Liver (tissue), 9 donors: ENCODE measurements around the gene SCGB3A1. TPM values are rescaled to one million over a fixed set of nuclear protein-coding genes. Genes with fewer than 3 reads are reported as not detected.
A peak's percentile ranks its signal among the peaks of the same experiment; 100 is the strongest.

Experiments
- DNase-seq: peaks from one replicate; pipeline ENCODE4 v3.0.0-alpha.2; 2017; ENCODE audit warnings: low spot score
- H3K27ac ChIP-seq, 2 donors: one replicate each; pipeline ENCODE4 v1.7.0; 2013; ENCODE audit warnings: inconsistent platforms in 2 of 2, low read length in 2 of 2, control low read depth in 1 of 2, low read depth in 1 of 2, mild to moderate bottlenecking in 1 of 2
- H3K27me3 ChIP-seq, 4 donors: one replicate each; pipeline versions ENCODE4 v1.6.1 to v1.7.0; 2013; ENCODE audit warnings: low read length in 3 of 4, inconsistent platforms in 1 of 4, mild to moderate bottlenecking in 1 of 4, moderate library complexity in 1 of 4; ENCODE audit not compliant: control insufficient read depth in 4 of 4, insufficient read depth in 4 of 4
- H3K36me3 ChIP-seq, 4 donors: one replicate each; pipeline versions ENCODE4 v1.6.1 to v1.7.0; 2013; ENCODE audit warnings: low read length in 3 of 4, mild to moderate bottlenecking in 3 of 4, low read depth in 1 of 4, moderate library complexity in 1 of 4; ENCODE audit not compliant: control insufficient read depth in 4 of 4, insufficient read depth in 3 of 4
- H3K4me1 ChIP-seq, 4 donors: one replicate each; pipeline versions ENCODE4 v1.6.1 to v1.7.0; 2013; ENCODE audit warnings: low read length in 3 of 4, mild to moderate bottlenecking in 3 of 4, moderate library complexity in 1 of 4; ENCODE audit not compliant: control insufficient read depth in 4 of 4, insufficient read depth in 4 of 4
- H3K4me3 ChIP-seq, 3 donors: one replicate each; pipeline versions ENCODE4 v1.6.1 to v1.7.0; 2013; ENCODE audit warnings: low read length in 3 of 3, control low read depth in 1 of 3, low read depth in 1 of 3, mild to moderate bottlenecking in 1 of 3
- H3K9ac ChIP-seq, 2 donors: one replicate each; pipeline ENCODE4 v1.7.0; 2013; ENCODE audit warnings: low read length in 2 of 2, mild to moderate bottlenecking in 2 of 2, moderate library complexity in 2 of 2, control low read depth in 1 of 2, low read depth in 1 of 2
- H3K9me3 ChIP-seq, 4 donors: one replicate each; pipeline versions ENCODE4 v1.6.1 to v1.7.0; 2013; ENCODE audit warnings: low read length in 3 of 4; ENCODE audit not compliant: control insufficient read depth in 4 of 4
- CTCF ChIP-seq: fragments of 150-350 bp; IDR thresholded peaks from 2 replicates; pipeline ENCODE4 v1.5.1; 2017; ENCODE audit warnings: improper control_type of control experiment, low read depth, low read length; ENCODE audit not compliant: missing input control
- EGR1 ChIP-seq, 2 donors: IDR thresholded peaks; 2 replicates each; pipeline ENCODE4 v1.6.1; 2016 to 2018; ENCODE audit warnings: antibody characterized with exemption in 2 of 2, low read depth in 2 of 2
- FOXA1 ChIP-seq: IDR thresholded peaks from 2 replicates; pipeline ENCODE4 v1.6.1; 2016; ENCODE audit warnings: antibody characterized with exemption
- FOXA2 ChIP-seq: IDR thresholded peaks from 2 replicates; pipeline ENCODE4 v1.6.1; 2016; ENCODE audit warnings: antibody characterized with exemption
- GABPA ChIP-seq, 2 donors: IDR thresholded peaks in 1 of 2; conservative IDR thresholded peaks in 1 of 2; 2 replicates each; pipeline ENCODE4 v1.6.1; 2016; ENCODE audit warnings: antibody characterized with exemption in 2 of 2, mild to moderate bottlenecking in 1 of 2, moderate library complexity in 1 of 2
- JUND ChIP-seq, 2 donors: IDR thresholded peaks; 2 replicates each; pipeline ENCODE4 v1.6.1; 2016; ENCODE audit warnings: antibody characterized with exemption in 2 of 2
- NR2F2 ChIP-seq: IDR thresholded peaks from 2 replicates; pipeline ENCODE4 v1.6.1; 2016; ENCODE audit warnings: antibody characterized with exemption
- REST ChIP-seq: IDR thresholded peaks from 2 replicates; pipeline ENCODE4 v1.6.1; 2016; ENCODE audit warnings: antibody characterized with exemption, mild to moderate bottlenecking
- RXRA ChIP-seq, 2 donors: IDR thresholded peaks; 2 replicates each; pipeline ENCODE4 v1.6.1; 2017 to 2018; ENCODE audit warnings: antibody characterized with exemption in 2 of 2, mild to moderate bottlenecking in 1 of 2
- YY1 ChIP-seq: IDR thresholded peaks from 2 replicates; pipeline ENCODE4 v1.6.1; 2016; ENCODE audit warnings: antibody characterized with exemption, mild to moderate bottlenecking
- WGBS: extraction: QIAGEN DNeasy Blood & Tissue Kit; methylation state at CpG from one replicate; pipeline ENCODE4 v1.1.7; 2013; 5-methylcytosine and 5-hydroxymethylcytosine counted together
- polyA plus RNA-seq, 2 donors: library from polyadenylated mRNA; stranded (reverse) in 1 of 2; unstranded in 1 of 2; fragments of 200-250 nt in 1 of 2; fragments of >200 nt in 1 of 2; fragmentation: Nextera tagmentation in 1 of 2; extraction: Ambion mirVana in 1 of 2; gene quantifications; one replicate each; pipeline versions ENCODE4 v1.2.1 to v1.2.3, GENCODE V29; 2013 to 2015
- total RNA-seq, 2 donors: library from RNA; depleted of rRNA; stranded (reverse); fragments of >200 nt; gene quantifications; one replicate each; pipeline ENCODE4 v1.2.3, GENCODE V29; 2014
- TF ChIP-seq, protein P1 (sequence below): IDR thresholded peaks from 2 replicates; pipeline ENCODE4 v1.6.1; 2016; ENCODE audit warnings: antibody characterized with exemption
- TF ChIP-seq, protein P2 (sequence below): IDR thresholded peaks from 2 replicates; pipeline ENCODE4 v1.6.1; 2016; ENCODE audit warnings: antibody characterized with exemption
- donor health status: healthy.
- donor health status: healthy.
- donor health status: healthy.
- donor health status: healthy.
- donor health status: healthy.

Gene SCGB3A1
- total and polyA plus RNA-seq, 4 donors = 1.5 TPM; not detected in 2

- no peak for DNase-seq
- H3K4me1 ChIP-seq = no peaks in the 10 kb centered on the region
- WGBS = 70% methylated on average over 10 of the region's 10 CpGs
- TF ChIP-seq FOXA1 (no peak), REST (no peak), EGR1 (IDR thresholded peaks at IDR 0.05; ENCODE audit: low read depth in 2 of 2) (no peak), JUND (IDR thresholded peaks at IDR 0.05) (no peak), NR2F2 (peak; percentile 82)
- TF ChIP-seq, protein P1, sequence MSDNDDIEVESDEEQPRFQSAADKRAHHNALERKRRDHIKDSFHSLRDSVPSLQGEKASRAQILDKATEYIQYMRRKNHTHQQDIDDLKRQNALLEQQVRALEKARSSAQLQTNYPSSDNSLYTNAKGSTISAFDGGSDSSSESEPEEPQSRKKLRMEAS = no peak
- no peak overlapping the region for H3K27ac ChIP-seq
- H3K4me3 ChIP-seq = no peak overlapping the region
- H3K9ac ChIP-seq = no peak overlapping the region
- no peaks in the 10 kb centered on the region for H3K9me3 ChIP-seq
- H3K36me3 ChIP-seq = no peaks in the 10 kb centered on the region
- no peaks in the 10 kb centered on the region for H3K27me3 ChIP-seq
Measured at GRCh38 chr5:180632768-180633167, 41.5 kb upstream of the SCGB3A1 start.

- H3K36me3 ChIP-seq = no peaks in the 10 kb centered on the region
- H3K27me3 ChIP-seq = no peaks in the 10 kb centered on the region
- no peak overlapping the region for H3K27ac ChIP-seq
- TF ChIP-seq GABPA (IDR thresholded peaks at IDR 0.05 in 1 of 2, conservative IDR thresholded peaks at IDR 0.05 in 1 of 2) = no peak
- TF ChIP-seq REST = no peak
- TF ChIP-seq, protein P1 = no peak
- TF ChIP-seq FOXA2 = no peak
- TF ChIP-seq, protein P2, sequence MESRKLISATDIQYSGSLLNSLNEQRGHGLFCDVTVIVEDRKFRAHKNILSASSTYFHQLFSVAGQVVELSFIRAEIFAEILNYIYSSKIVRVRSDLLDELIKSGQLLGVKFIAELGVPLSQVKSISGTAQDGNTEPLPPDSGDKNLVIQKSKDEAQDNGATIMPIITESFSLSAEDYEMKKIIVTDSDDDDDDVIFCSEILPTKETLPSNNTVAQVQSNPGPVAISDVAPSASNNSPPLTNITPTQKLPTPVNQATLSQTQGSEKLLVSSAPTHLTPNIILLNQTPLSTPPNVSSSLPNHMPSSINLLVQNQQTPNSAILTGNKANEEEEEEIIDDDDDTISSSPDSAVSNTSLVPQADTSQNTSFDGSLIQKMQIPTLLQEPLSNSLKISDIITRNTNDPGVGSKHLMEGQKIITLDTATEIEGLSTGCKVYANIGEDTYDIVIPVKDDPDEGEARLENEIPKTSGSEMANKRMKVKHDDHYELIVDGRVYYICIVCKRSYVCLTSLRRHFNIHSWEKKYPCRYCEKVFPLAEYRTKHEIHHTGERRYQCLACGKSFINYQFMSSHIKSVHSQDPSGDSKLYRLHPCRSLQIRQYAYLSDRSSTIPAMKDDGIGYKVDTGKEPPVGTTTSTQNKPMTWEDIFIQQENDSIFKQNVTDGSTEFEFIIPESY = no peak
- no peak for TF ChIP-seq RXRA (IDR thresholded peaks at IDR 0.05)
- no peak for TF ChIP-seq FOXA1
- TF ChIP-seq CTCF = no peak
- no peak for TF ChIP-seq YY1
- WGBS = 73% methylated on average over 36 of the region's 36 CpGs
- no peak overlapping the region for H3K9ac ChIP-seq
- DNase-seq = no peak
- no peaks in the 10 kb centered on the region for H3K4me1 ChIP-seq
- H3K9me3 ChIP-seq = no peaks in the 10 kb centered on the region
- H3K4me3 ChIP-seq = no peak overlapping the region
Measured at GRCh38 chr5:180631549-180632383, 40.5 kb upstream of the SCGB3A1 start.
